BJ (cell line): ENCODE results near the gene PLIN4. TPM values are rescaled to one million over a fixed set of nuclear protein-coding genes. Genes with fewer than 3 reads are reported as not detected.

Source experiments
- CTCF ChIA-PET: fragments of 350-600 bp; formaldehyde crosslinking; extraction: SDS; loops from one replicate; lab custom pipeline; 2021; ENCODE audit warnings: antibody characterized with exemption, inconsistent platforms; lab: Yijun Ruan, JAX
- POLR2A ChIA-PET: fragments of 300-600 bp; sonication (Branson Sonifier 250); formaldehyde crosslinking; extraction: SDS; loops from one replicate; lab custom pipeline; 2021; ENCODE audit warnings: antibody characterized with exemption; lab: Charles Lee
- DNase-seq: peaks from one replicate; pipeline ENCODE4 v3.0.0-alpha.2; 2011; ENCODE audit warnings: low read depth
- H3K27me3 ChIP-seq: 2 replicates; pipeline ENCODE4 v1.6.0; 2011; ENCODE audit warnings: low read length; ENCODE audit not compliant: control insufficient read depth, insufficient read depth
- H3K36me3 ChIP-seq: 2 replicates; pipeline ENCODE4 v1.5.1; 2011; ENCODE audit warnings: low read length; ENCODE audit not compliant: control insufficient read depth, insufficient read depth
- H3K4me3 ChIP-seq: 2 replicates; pipeline ENCODE4 v1.5.1; 2011; ENCODE audit warnings: low read depth, mild to moderate bottlenecking, control low read depth, low read length
- CTCF ChIP-seq: IDR thresholded peaks from 2 replicates; pipeline ENCODE4 v1.5.1; 2011; ENCODE audit warnings: low read depth, mild to moderate bottlenecking, control low read depth, inconsistent platforms, low read length, moderate library complexity; ENCODE audit not compliant: insufficient read depth
- polyA plus RNA-seq: library from polyadenylated mRNA; depleted of rRNA; stranded (reverse); fragments of >200 nt; gene quantifications from 2 replicates; pipeline ENCODE4 v1.2.3, GENCODE V29; 2011

Gene PLIN4
- polyA plus RNA-seq, 1 experiment: 0.01 TPM

GRCh38 chr19:4512070-4512469 lies 6.2 kb downstream of the PLIN4 start:
- TF ChIP-seq CTCF: no peak
- POLR2A ChIA-PET: no interaction called here
- no peak for DNase-seq
- H3K27me3 ChIP-seq: no peaks in the 10 kb centered on the region
- no peaks in the 10 kb centered on the region for H3K36me3 ChIP-seq
- CTCF ChIA-PET: no interaction called here
- no peak overlapping the region for H3K4me3 ChIP-seq

GRCh38 chr19:4511300-4512054 lies 6.8 kb downstream of the PLIN4 start:
- ChIA-PET CTCF (no interaction called here), POLR2A (no interaction called here)
- no peak for TF ChIP-seq CTCF
- Histone ChIP-seq H3K27me3 (no peaks in the 10 kb centered on the region), H3K36me3 (no peaks in the 10 kb centered on the region), H3K4me3 (no peak overlapping the region)
- DNase-seq: no peak

- ChIA-PET CTCF (interaction anchor here (0.9 to 1.0 kb wide), 2 partner anchors 12 to 18 kb away, joined by 3 read pairs; no protein-coding TSS in a partner anchor), POLR2A (no interaction called here)
- no peak for DNase-seq
- Histone ChIP-seq H3K27me3 (no peaks in the 10 kb centered on the region), H3K36me3 (no peaks in the 10 kb centered on the region), H3K4me3 (no peak overlapping the region)
- no peak for TF ChIP-seq CTCF
Measured at GRCh38 chr19:4510435-4511255, 7.6 kb downstream of the PLIN4 start.

GRCh38 chr19:4508698-4509097 lies 9.6 kb downstream of the PLIN4 start:
- Histone ChIP-seq H3K27me3 (no peaks in the 10 kb centered on the region), H3K4me3 (no peak overlapping the region), H3K36me3 (peaks cover under 1% of the 10 kb centered on the region)
- POLR2A ChIA-PET: no interaction called here
- CTCF ChIA-PET: interaction anchor here (0.8 to 1.7 kb wide), 4 partner anchors 8 to 58 kb away, joined by 3 to 5 read pairs (median 3); no protein-coding TSS in a partner anchor
- no peak for DNase-seq
- TF ChIP-seq CTCF: no peak

GRCh38 chr19:4507804-4508203 lies 10.5 kb downstream of the PLIN4 start:
- CTCF ChIA-PET: interaction anchor here (0.8 to 2.0 kb wide), 4 partner anchors 9 to 59 kb away, joined by 3 to 8 read pairs (median 4); no protein-coding TSS in a partner anchor
- POLR2A ChIA-PET: no interaction called here
- no peak for DNase-seq

More at GRCh38 chr19:4507804-4508203, 10.5 kb downstream of the PLIN4 start:
- TF ChIP-seq CTCF: no peak
- Histone ChIP-seq H3K27me3 (no peaks in the 10 kb centered on the region), H3K4me3 (no peak overlapping the region), H3K36me3 (peaks cover 4% of the 10 kb centered on the region)
